Ishikawa (cell line): ENCODE data around the gene TRERF1.

Source experiments
- CREB1 ChIP-seq: IDR thresholded peaks from 2 replicates; pipeline ENCODE4 v1.6.1; 2012; ENCODE audit warnings: low read depth
- EP300 ChIP-seq: IDR thresholded peaks from 2 replicates; pipeline ENCODE4 v1.6.1; 2012; ENCODE audit warnings: borderline replicate concordance
- FOXM1 ChIP-seq: IDR thresholded peaks from 2 replicates; pipeline ENCODE4 v1.6.1; 2012; ENCODE audit warnings: low read depth, borderline replicate concordance
- MAX ChIP-seq: IDR thresholded peaks from 2 replicates; pipeline ENCODE4 v1.6.1; 2012
- REST ChIP-seq: IDR thresholded peaks from 2 replicates; pipeline ENCODE4 v1.6.1; 2012; ENCODE audit warnings: low read depth, mild to moderate bottlenecking

GRCh38 chr6:42488129-42488528 lies 36.4 kb upstream of the TRERF1 start:
- TF ChIP-seq REST (no peak), EP300 (no peak), FOXM1 (no peak), MAX (no peak), CREB1 (no peak)
